ENCODE measurements around the gene PRG3.
A peak's percentile ranks its signal among the peaks of the same experiment; 100 is the strongest.

PRG3 gene

GRCh38 chr11:57419146-57419545, 38.2 kb upstream of the PRG3 start:
- TF ChIP-seq, protein P1, sequence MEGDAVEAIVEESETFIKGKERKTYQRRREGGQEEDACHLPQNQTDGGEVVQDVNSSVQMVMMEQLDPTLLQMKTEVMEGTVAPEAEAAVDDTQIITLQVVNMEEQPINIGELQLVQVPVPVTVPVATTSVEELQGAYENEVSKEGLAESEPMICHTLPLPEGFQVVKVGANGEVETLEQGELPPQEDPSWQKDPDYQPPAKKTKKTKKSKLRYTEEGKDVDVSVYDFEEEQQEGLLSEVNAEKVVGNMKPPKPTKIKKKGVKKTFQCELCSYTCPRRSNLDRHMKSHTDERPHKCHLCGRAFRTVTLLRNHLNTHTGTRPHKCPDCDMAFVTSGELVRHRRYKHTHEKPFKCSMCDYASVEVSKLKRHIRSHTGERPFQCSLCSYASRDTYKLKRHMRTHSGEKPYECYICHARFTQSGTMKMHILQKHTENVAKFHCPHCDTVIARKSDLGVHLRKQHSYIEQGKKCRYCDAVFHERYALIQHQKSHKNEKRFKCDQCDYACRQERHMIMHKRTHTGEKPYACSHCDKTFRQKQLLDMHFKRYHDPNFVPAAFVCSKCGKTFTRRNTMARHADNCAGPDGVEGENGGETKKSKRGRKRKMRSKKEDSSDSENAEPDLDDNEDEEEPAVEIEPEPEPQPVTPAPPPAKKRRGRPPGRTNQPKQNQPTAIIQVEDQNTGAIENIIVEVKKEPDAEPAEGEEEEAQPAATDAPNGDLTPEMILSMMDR (IDR thresholded peaks at IDR 0.05; ENCODE audit: low read length, missing control alignments), result no peak
- DNase-seq (ENCODE audit: low read depth), result no peak
- H3K4me3 ChIP-seq (replicated peaks; ENCODE audit: low read depth, low read length), result no peak overlapping the region

GRCh38 chr11:57418131-57418530, 37.2 kb upstream of the PRG3 start:
- DNase-seq (ENCODE audit: low read depth), result no peak
- H3K4me3 ChIP-seq (replicated peaks; ENCODE audit: low read depth, low read length), result no peak overlapping the region
- TF ChIP-seq, protein P1 (IDR thresholded peaks at IDR 0.05; ENCODE audit: low read length, missing control alignments), result no peak

- DNase-seq (ENCODE audit: low read depth), result peak; percentile 75
- H3K4me3 ChIP-seq (replicated peaks; ENCODE audit: low read depth, low read length), result no peak overlapping the region
- TF ChIP-seq, protein P1 (IDR thresholded peaks at IDR 0.05; ENCODE audit: low read length, missing control alignments), result no peak
Measured at GRCh38 chr11:57417056-57417455, 36.1 kb upstream of the PRG3 start.

- DNase-seq (ENCODE audit: low read depth), result no peak
- TF ChIP-seq, protein P1 (IDR thresholded peaks at IDR 0.05; ENCODE audit: low read length, missing control alignments), result no peak
- H3K4me3 ChIP-seq (replicated peaks; ENCODE audit: low read depth, low read length), result no peak overlapping the region
Measured at GRCh38 chr11:57416436-57416835, 35.5 kb upstream of the PRG3 start.

- H3K4me3 ChIP-seq (replicated peaks; ENCODE audit: low read depth, low read length), result no peak overlapping the region
- TF ChIP-seq, protein P1 (IDR thresholded peaks at IDR 0.05; ENCODE audit: low read length, missing control alignments), result no peak
- no peak for DNase-seq (ENCODE audit: low read depth)
Measured at GRCh38 chr11:57414612-57415212, 33.8 kb upstream of the PRG3 start.

GRCh38 chr11:57413681-57414080, 32.7 kb upstream of the PRG3 start:
- TF ChIP-seq, protein P1 (IDR thresholded peaks at IDR 0.05; ENCODE audit: low read length, missing control alignments), result no peak
- DNase-seq (ENCODE audit: low read depth), result no peak
- H3K4me3 ChIP-seq (replicated peaks; ENCODE audit: low read depth, low read length), result no peak overlapping the region

GRCh38 chr11:57410287-57410686, 29.3 kb upstream of the PRG3 start:
- TF ChIP-seq, protein P1 (IDR thresholded peaks at IDR 0.05; ENCODE audit: low read length, missing control alignments), result no peak
- peak; percentile 55 for DNase-seq (ENCODE audit: low read depth)
- no peak overlapping the region for H3K4me3 ChIP-seq (replicated peaks; ENCODE audit: low read depth, low read length)
